Stimulated activated CD8-positive, alpha-beta memory T cell treated with anti-CD3 and anti-CD28 coated beads, Interleukin-4, amount 100 ng/mL, for 4 hours (primary cell): ENCODE results near the gene TRAPPC2L.

Source experiments
- DNase-seq, 2 donors: peaks; one replicate each; pipeline ENCODE4 v3.0.0-alpha.2; 2020; ENCODE audit warnings: low read depth in 2 of 2, low spot score in 1 of 2

The TRAPPC2L gene

DNA sequence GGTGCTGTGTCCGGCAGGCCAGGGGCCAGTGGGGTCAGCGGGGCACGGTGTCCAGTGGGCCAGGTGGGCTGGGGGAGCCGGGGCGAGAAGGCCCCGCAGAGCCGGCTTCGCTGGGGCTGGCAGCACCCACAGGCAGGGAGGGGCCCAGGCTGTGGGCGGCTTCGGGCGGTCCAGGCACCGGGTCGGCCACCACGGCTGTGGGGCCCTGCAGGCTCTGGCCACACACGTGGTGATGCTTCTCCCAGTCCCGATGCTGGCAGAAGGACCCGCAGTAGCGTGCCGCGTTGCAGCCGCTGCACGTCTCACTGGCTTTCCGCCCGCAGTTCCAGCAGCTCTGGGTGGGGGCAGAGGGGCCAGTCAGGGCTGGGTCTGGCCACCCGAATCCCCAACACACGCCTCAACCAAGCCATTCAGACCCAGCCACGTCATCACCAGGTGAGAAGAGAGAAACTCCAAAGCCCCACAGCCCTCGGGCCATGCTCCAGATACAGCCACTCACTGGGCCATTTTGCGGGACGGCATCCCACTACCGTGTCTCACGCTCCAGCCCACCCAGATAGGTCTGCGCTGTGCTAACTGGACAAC lies 20.1 kb downstream of the TRAPPC2L start:
- DNase-seq = no peak

DNA sequence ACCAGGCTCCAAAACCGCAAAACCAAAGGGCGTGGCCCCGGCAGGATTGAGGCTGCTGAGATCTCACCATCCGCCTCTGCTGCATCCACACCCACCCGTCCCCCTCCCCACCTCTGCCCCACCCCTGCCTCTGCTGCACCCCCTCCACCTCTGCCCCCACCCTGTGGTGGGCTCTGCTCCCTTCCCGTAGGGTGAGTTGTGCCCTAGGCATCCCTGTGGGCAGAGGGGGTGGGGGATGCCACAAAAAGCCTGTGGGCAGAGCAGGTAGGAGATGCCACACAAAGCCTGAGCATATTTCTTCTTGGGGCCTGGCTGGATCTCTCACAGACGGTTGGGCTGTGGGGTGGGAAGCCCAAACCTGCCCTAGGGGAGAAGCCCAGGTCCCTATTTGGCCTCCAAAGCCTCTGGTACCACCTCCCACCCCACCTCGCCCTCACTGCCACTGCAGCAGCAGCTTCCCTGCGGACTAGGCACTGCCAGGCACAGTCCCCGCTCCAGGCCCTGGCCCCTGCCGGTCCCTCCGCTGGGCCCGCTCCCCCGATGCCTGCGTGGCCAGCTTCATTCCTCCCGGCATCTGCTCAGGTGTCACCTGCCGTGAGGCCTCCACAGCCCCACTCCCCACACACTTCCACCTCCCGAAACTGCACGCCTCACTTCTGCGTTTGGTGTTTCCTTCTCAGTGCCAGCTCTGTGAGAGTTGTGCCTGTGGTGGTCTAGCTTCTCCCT lies 20.8 kb downstream of the TRAPPC2L start:
- DNase-seq = no peak

DNA sequence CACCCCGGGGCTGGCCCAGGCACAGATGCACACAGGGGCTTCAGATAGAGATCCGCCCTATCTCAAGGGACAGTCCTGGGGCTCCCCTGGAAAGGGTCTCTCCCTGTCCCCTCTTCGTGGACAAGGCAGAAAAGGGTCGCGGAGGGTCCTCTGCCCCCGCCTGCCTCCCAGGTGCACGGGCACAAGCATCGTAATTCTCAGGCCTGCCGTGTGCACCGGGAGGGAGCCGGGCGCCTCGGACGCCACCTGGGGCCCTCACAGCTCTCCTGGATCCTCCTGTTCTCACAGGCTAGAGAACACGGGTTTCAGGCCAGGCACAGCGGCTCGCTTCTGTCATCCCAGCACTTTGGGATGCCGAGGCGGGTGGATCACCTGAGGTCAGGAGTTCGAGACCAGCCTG lies 21.4 kb downstream of the TRAPPC2L start:
- no peak for DNase-seq

DNA sequence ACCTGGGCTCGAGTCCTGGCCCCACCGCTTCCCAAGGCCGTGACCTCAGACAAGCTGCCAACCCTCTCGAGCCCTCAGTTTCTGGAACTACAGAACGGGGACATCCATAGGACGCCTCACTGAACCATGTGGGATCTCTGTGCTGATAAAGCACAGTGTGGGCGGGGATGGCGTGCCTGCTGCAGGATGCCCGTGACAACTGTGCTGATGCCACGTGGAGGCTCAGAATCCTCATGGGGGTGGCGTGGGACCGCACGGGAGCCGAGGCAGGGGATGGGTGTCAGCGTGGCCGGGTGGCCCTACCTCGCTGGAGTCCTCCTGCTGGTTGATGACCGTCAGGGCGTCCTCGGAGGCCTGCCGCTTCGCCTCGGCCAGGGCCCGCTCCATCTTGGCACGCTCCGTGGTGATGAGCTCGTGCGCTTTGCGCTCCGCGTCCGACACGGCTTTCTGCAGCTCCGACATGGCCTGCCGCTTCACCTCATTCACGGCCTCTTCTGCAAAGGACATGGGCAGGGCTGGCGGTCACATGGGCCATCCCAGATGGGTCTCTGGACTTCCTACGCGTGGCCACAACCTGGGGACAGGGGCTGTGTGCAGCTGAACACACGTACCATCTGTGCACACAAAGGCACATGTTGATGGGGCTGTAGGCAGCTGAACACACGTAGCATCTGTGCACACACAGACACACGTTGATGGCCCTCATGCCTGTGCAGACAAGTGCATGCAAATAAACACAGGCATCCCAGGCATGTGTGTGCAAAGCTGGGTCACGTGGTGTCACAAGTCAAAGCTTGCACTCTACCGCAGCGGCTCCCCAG lies 22.2 kb downstream of the TRAPPC2L start:
- no peak for DNase-seq

DNA sequence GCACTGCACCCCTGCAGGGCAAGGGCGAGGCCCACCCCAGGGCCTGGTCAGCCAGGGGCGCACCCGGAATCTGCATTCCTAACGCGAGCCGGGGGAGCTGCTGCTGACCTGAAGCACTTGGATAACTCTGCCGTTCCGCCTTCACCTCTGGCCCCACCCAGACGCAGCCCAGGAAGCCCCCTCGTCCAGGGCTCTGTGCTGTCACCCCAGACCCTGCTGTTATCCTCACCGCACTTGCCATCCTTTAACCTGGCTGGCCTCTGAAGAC lies 22.8 kb downstream of the TRAPPC2L start:
- DNase-seq = no peak

DNA sequence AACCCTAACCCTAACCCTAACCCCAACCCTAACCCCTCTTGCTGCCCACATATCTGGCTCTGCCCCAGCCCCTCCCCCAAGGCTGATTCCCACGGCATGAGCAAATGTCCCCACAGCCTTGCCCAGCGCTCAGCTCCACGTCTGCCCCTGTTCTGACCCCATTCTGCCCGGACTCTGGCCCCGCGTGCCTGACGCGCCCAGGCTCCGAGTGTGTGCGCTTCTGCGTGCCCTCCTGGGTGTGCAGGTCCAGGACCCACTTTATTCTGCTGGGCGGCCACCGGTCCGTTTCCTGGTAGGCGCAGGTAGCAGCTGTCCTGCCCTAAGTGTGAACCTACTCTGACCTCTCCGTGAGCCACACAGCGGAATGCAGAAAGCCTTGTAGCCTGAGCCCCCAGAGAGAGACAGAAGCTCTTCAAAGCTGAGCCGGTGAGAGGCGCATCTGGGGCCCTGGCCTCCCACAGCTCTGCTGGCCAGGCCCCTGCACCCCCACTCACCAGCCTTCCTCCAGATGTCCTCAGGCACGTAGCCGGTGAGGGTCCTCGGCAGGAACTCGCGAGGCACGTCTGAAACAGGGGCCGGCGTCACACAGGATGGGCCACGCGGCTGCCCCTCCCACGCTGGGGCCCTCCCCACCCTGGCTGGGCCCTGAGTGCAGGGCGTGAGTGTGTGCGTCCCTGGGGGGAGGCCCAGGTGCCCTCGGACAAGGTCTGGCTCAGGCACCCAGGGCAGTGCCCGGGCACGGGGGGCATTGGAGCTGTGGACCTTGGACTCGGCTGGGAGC lies 23.5 kb downstream of the TRAPPC2L start:
- DNase-seq = no peak

DNA sequence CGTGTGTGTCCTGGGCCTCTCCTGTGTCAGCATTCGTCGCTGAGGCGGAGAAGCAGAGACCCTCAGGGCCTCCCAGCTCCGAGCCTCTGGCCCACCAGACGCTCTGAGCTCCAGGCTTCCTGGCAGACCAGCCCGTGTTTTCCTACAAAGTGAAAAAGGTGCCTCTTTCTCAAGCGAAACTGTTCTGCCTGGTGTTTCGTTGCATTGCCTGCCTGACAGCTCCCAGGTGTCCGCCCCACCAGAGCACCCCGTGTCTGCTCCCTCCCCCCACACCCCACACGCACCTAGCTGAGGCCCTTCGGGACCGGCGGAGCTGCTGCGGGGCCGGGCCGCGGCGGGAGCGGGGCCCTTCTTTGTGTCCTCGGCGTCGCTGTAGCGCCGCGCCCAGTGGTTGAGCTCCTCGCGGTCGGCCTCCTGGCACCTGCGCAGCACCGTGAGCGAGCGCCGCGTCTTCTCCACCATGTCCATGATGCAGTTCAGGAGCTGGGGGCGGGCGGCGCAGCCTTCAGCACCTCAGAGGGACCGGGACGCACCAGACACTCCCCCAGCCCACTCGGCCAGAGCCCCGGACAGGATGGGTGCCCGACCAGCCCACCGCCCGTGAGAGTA lies 24.2 kb downstream of the TRAPPC2L start:
- no peak for DNase-seq

DNA sequence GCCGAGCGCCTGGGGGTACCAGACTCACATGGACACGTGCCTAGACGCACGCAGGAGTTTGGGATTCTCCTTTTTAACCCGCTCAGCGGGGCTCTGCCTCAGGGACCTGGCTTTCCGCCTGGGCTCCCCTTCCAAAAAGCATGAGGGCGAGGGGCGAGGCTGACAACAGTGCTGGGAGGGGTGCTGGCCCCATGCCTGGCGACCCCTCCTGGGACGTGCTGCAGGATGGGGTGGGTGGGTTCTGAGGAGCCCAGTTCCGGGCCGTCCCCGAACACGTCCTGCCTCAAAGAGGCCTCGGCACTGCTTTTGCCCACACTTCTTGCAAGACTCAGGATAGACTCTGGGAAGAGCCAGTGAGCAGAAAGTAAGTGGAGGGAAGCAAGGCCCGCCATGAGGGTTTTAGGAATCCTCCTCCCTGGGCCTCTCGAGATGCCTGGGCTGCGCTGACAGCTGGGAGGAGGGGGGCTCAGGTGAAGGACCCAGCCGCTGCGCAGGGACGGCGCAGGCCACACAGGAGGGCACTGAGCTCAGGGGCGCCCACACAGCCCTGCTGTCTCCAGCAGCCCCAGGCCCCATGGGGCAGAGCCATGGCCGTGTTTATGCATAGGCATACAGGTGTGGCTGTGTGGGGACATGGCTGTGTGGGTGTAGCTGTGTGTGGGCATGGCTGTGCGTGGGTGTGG lies 24.9 kb downstream of the TRAPPC2L start:
- no peak for DNase-seq

DNA sequence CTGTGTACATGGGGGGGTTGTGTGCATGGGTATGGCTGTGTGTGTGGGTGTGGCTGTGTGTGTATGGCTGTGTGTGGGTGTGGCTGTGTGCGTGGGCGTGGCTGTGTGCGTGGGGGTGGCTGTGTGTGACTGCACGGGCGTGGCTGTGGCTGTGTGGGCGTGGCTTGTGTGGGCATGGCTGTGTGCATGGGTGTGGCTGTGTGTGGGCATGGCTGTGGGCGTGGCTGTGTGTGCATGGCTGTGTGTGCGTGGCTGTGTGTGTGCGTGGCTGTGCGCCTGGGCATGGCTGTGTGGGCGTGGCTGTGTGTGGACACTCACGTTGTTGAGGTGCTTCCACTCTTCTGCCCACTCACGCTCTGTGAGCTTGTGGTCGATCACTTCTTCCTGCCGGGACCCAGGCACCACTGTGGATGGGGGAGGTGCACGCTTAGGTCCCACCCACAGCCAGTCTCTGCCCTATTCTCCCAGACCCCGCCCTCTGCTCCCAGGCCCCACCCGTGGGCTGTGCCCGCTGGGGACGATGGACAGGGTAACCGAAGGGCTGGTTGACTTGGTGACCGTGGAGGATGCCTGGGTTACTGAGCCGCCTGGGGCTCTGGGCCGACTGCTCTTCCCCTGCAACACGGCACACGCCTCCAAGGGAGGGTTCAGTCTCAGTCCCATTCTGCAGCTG lies 25.6 kb downstream of the TRAPPC2L start:
- no peak for DNase-seq

DNA sequence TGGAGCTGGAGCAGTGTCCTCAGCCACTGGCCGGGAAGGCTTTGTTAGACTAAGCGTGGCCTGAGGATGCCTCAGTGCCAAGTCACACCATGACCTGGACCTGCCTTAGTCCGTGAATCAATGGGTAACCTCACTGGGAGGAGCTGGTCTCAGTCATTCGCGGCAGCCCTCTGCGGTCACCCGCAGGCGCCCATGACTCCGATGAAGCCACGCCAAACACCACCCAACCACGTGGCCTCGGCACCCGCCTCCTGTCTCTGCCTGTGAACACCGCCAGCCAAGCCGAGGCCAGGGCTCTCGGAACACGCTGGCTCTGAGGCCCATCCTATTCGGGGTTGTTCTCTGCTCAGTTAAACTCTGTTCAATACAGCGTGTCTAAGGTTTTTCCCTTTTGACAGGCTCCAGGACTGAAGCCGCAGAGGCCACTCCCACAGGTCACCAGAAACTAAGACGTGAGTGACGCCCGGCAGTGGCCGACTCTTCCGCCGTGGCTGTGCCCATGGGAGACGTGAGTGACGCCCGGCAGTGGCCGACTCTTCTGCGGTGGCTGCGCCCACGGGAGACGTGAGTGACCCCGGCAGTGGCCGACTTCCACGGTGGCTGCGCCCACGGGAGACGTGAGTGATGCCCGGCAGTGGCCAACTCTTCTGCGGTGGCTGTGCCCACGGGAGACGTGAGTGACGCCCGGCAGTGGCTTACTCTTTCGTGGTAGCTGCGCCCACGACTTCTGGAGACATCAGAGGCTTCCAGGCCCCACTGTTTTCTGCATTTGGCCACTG lies 26.4 kb downstream of the TRAPPC2L start:
- DNase-seq = no peak

DNA sequence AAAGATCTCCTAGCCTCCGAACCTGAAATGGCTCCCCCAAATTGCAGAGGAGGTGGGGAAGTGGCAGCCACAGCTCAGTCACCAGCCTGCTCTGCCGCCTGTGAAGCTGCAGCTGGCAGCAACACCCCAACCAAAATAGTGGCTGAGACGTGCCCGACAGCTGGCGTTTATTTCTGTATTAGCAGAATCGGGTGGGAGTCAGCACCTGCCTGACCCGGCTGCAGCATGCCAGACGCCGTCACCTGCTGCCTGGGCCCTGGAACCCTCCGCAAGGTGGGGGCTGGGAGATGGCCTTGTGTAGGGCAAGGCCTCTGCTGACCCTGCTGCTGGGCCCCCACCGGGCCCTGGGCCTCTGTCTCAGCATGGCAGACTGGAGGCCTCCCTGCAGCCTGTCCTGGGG lies 27.0 kb downstream of the TRAPPC2L start:
- DNase-seq = no peak

DNA sequence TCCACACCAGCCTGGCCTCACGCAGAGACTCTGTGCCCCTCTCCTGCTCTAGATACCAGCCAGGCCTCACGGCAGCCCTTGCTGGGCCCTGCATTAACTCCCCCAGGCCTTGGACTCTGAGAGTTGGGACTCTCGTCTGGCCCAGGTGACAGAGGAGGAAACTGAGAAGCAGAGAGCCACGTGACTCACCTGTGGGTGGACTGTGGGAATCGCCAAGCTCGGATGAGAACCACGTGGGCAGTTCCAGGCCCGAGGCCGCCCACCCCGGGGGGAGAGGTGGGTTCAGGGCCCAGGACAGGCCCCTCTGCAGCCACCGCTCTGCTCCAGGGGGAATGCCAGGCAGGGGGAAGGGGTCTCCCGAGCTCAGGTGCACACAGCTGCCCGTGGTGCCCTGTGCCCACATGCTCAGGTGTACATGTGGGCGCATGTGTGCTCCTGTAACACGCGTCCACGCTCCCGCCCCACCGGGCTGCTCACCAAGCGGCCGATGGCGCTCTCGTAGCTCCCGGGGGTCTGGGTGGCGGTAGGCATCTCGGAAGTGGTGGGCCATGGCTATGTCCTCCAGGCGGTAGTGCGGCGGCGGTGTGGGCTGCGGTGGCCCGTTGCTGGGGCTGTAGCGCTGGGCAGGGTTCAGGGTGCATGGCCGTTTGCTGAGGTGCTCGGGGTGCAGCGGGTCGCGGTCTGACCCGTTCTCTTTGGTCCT lies 27.8 kb downstream of the TRAPPC2L start:
- DNase-seq = no peak

DNA sequence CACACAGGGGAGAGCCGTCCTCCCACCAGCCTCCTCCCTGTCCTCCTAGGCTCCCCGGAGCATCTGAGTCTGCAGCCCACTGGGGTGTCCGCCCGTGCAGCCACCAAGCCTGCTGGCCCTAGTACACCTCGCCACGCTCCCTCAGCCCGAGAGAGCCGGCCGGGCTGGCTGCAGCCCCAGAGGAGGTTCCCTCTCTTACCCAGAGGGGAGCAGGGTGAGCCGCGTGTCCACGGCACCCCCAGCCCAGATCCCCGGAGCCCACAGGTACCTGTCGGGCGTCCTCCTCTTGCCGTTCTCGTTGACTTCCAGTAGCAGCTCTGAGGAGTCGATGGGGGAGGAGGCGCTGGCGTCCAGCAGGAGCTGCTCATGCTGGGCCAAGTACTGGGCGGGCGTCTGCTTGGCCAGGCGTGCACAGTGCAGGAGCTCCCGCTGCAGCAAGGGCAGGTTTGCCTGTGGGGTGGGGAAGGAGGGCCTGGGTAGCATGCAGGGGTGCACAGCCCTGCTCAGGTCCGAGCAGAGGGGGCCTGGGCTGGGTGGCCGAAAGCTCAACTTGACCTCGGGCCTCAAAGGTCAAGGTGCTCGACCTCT lies 28.9 kb downstream of the TRAPPC2L start:
- no peak for DNase-seq

DNA sequence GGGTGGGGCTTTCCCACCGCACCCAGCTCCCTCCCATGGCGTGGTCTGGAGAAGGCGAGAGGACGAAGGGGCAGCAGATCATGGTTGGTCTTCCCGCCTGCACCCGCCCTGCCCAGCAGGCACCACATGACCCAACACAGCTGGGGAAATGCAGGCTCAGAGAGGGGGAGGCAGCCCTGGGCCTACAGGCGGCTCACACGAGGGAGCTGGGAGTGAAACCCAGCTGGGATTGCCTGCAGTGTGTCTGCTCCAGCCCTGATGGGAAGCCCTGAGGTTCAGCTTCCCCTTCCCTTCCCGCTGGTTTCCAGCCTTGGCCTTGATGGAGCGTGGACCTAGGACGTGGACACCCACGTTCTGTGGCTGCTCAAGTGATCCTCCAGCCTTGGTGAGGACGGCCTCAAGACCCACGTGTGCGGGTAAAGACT lies 29.5 kb downstream of the TRAPPC2L start:
- DNase-seq = no peak

DNA sequence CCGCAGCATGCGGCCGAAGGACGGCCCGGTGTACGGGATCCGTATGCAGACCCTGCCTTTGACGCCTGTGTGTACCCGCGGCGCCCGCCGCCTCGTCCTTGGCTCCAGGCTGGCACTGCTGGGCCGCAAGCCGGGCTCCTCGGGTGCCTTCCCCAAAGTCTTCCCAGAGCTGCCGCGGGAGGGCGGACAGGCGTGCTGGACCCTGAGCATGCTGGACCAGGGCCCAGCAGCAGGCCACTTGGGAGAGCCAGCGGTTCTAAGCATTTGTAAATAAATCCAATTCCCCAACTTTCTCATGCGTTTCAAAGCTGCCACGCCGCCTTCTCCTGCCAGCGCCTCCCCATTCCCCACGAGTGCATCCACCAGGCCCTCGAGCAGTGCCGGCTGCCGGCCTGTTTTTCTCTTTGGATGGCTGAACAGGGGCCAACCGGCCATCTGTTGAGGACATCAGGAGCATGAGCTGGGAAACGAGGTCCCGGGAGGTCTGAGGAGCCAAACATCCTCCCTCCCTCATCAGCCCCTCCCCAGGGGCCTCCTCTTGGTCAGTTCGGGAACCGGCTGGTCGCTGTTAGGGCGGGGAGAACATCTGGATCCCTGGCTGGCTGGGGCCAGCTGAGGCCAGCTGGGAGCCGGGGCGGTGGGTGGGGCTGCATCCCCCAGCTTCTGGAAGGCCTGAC lies 30.1 kb downstream of the TRAPPC2L start:
- DNase-seq = no peak

DNA sequence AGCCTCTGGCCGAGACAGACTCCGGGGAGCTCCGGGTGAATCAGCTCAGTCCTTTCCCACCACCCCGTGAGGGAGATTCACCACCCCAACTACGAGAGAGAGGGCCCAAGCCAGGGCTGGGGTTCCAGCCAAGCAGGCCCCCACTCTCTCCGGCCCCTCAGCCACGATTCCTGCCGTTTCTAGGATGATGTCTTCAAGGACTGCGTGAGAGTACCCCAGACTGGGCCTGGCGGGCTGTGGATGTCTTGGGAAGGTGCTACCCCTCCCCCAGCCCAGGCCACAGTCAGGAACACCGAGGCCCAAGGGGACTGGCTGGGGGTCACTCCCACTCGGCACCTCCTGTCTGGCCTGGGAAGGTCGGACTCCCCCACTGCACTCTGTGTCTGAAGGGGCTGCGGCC lies 31.1 kb downstream of the TRAPPC2L start:
- DNase-seq = no peak

DNA sequence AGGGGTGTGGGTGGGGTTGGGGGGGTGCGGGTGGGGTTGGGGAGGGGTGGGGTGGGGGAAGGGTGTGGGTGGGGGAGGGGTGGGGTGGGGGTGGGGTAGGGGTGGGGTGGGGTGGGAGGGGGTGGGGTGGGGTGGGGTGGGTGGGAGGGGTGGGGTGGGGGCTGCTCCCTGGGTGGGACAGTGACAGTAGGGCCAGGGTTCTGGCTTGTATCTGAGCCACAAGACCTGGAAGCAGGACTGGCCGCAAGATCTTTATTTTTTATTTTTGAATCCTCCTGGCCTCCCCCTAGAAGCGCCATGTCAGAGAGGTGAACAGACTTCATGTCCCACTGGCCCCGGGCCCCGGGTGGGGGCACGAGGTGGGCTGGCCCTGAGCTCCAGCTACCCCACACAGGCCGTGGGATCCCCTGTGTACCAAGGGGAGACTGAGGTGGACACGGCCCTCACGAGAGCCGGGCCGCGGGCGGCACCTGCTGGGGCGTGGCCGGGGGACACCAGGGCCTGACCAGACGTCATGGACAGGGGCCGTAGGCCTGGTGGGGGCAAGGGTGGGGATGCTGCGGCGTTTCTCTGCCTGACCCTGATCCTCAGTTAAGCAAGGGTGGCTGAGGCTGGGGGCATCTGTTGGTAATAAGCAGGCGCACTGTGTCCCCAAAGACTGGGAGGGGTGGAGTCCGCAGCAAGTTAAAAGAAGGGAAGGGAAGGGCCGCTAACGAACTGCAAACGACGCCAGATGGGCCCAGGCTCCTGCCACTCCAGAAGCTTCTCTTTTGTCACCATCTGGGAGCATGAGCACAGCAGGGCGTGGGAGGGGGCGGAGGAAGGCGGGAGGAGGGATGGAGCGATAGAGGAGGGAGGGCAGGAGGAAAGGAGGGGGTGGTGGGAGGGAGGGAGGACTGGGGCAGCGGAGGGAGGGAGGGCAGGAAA lies 31.8 kb downstream of the TRAPPC2L start:
- DNase-seq = no peak
